ENCODE results near the gene SP3. TPM values are rescaled to one million over a fixed set of nuclear protein-coding genes. Genes with fewer than 3 reads are reported as not detected.

Gene SP3
- total and polyA plus RNA-seq, 2 of the 8 experiments (the other 6 are each of a cell fraction or from before 2014, with no cell fraction given) = 31.0 to 92.1 TPM

- H4K91ac ChIP-seq (replicated peaks; ENCODE audit: insufficient read length, low read length) = no peak overlapping the region
- no peak overlapping the region for H3K23ac ChIP-seq (ENCODE audit: insufficient read length)
- H3K27ac ChIP-seq (ENCODE audit: low read depth, low read length) = peak overlapping the region; percentile 87; the same call in 1 of the 2 replicates
- DNase-seq (ENCODE audit: low read depth in 1 of 2, low spot score in 2 of 2) = no peak
- no peak overlapping the region for H2BK15ac ChIP-seq (ENCODE audit: low read length)
- H2AK5ac ChIP-seq (ENCODE audit: low read depth, low read length) = no peak overlapping the region
- no peak overlapping the region for H3K18ac ChIP-seq (ENCODE audit: extremely low read depth, low read length)
- H3K79me2 ChIP-seq (ENCODE audit: control insufficient read depth in 1 of 2, insufficient read depth in 2 of 2, low read length in 2 of 2) = peaks cover 8 to 24% of the 10 kb centered on the region in 2 experiments; a peak in 3 of 4 replicates
- H4K8ac ChIP-seq (ENCODE audit: extremely low read depth, insufficient read depth, low read length) = no peak overlapping the region
- H3K27me3 ChIP-seq (replicated peaks in 1 of 4; ENCODE audit: control insufficient read depth in 3 of 4, extremely low read depth in 1 of 4, insufficient read depth in 3 of 4, low read length in 3 of 4) = no peaks in the 10 kb centered on the region
- no peaks in the 10 kb centered on the region for H3K23me2 ChIP-seq (ENCODE audit: low read depth, low read length)
- H2BK5ac ChIP-seq (ENCODE audit: low read depth, low read length) = peak overlapping the region; percentile 92; the same call in 1 of the 2 replicates
- peaks cover 0 to 2% of the 10 kb centered on the region in 2 experiments for H4K20me1 ChIP-seq (replicated peaks in 1 of 2; ENCODE audit: control insufficient read depth in 1 of 2, insufficient read depth in 2 of 2, low read length in 2 of 2)
- H2BK12ac ChIP-seq (ENCODE audit: low read depth, low read length) = no peak overlapping the region
- POLR2A ChIA-PET (ENCODE audit: partially characterized antibody) = interaction anchor here (1.0 kb wide), 1 partner anchor 55 kb away, joined by 4 read pairs; no protein-coding TSS in a partner anchor
- no peak overlapping the region for H3K14ac ChIP-seq (ENCODE audit: insufficient read length)
- no peaks in the 10 kb centered on the region; the same call in 1 of the 2 replicates for H3K79me1 ChIP-seq (ENCODE audit: low read depth, low read length)
- CTCF ChIA-PET (ENCODE audit: partially characterized antibody) = interaction anchor here (0.7 kb wide), 1 partner anchor 1445 kb away, joined by 3 read pairs; no protein-coding TSS in a partner anchor
- no peak overlapping the region for H2BK20ac ChIP-seq (ENCODE audit: low read length)
- peak overlapping the region; percentile 57 to 88 (median 82); a peak in 4 of 7 replicates for H3K9ac ChIP-seq (replicated peaks in 1 of 4; ENCODE audit: extremely low read depth in 1 of 4, low read depth in 3 of 4, low read length in 3 of 4)
- H3K36me3 ChIP-seq (ENCODE audit: control insufficient read depth in 2 of 4, insufficient read depth in 4 of 4, low read length in 3 of 4) = peaks cover 0 to 1% (median 0%) of the 10 kb centered on the region in 4 experiments; a peak in 2 of 8 replicates
- H2AFZ ChIP-seq (ENCODE audit: low read length) = no peak overlapping the region
- no peak overlapping the region for H3K4ac ChIP-seq (replicated peaks; ENCODE audit: insufficient read length, low read depth, low read length)
- 60% methylated on average over 8 of the region's 8 CpGs; no CpG with 5 or more reads in 1 of the 2 experiments for WGBS, 2 experiments (ENCODE audit: extremely low coverage in 1 of 2, insufficient coverage in 1 of 2, insufficient read length in 1 of 2, insufficient replicate concordance in 2 of 2, low coverage in 1 of 2, low lambda C conversion rate in 2 of 2, missing lambda C conversion rate in 1 of 2)
- no peaks in the 10 kb centered on the region for H3K9me3 ChIP-seq (ENCODE audit: insufficient read depth in 2 of 2, low read depth in 1 of 2, low read length in 1 of 2)
- no peak overlapping the region for H4K5ac ChIP-seq (ENCODE audit: insufficient read length, low read depth, low read length)
- H3K4me3 ChIP-seq (ENCODE audit: extremely low read depth in 1 of 4, insufficient read depth in 2 of 4, low read depth in 3 of 4, low read length in 4 of 4) = peak overlapping the region; percentile 69 to 99 (median 86)
- peaks cover 0 to 10% (median 3%) of the 10 kb centered on the region in 4 experiments; a peak in 3 of 7 replicates for H3K4me1 ChIP-seq (replicated peaks in 1 of 4; ENCODE audit: control insufficient read depth in 3 of 4, insufficient read depth in 4 of 4, low read length in 3 of 4)
- no peak for FAIRE-seq
- no peak overlapping the region for H3K56ac ChIP-seq (replicated peaks; ENCODE audit: insufficient read length, low read depth, low read length)
- H2BK120ac ChIP-seq (replicated peaks; ENCODE audit: low read depth, low read length) = no peak overlapping the region
- H3K4me2 ChIP-seq (ENCODE audit: insufficient read depth in 1 of 2, low read depth in 2 of 2, low read length in 2 of 2) = peak overlapping the region; percentile 71 to 83
- TF ChIP-seq RXRA (IDR thresholded peaks at IDR 0.05; ENCODE audit: insufficient read depth, low read depth, low read length) = no peak
- TF ChIP-seq TAF1 (IDR thresholded peaks at IDR 0.05; ENCODE audit: low read depth, low read length) = no peak
- no peak for TF ChIP-seq RAD21 (IDR thresholded peaks at IDR 0.05 in 1 of 2, conservative IDR thresholded peaks at IDR 0.05 in 1 of 2; ENCODE audit: low read depth in 2 of 2, low read length in 2 of 2)
- TF ChIP-seq CTCF (IDR thresholded peaks at IDR 0.05; ENCODE audit: control extremely low read depth in 1 of 3, insufficient read depth in 1 of 3, low read depth in 1 of 3, low read length in 3 of 3) = no peak
- TF ChIP-seq USF2 (IDR thresholded peaks at IDR 0.05; ENCODE audit: low read length) = no peak
- TF ChIP-seq MAX (IDR thresholded peaks at IDR 0.05) = no peak
Measured at GRCh38 chr2:173966274-173967098, 1.3 kb upstream of the SP3 start.

Data from H1 (cell line).